WERI-Rb-1 (cell line): ENCODE data around the gene OR2J2.
"Not testable (repeated sequence)": the region's sequence is repeated elsewhere in the genome, so short reads cannot be mapped to it uniquely, and the experiment has no call there.

Source experiments
- DNase-seq: peaks from one replicate; pipeline ENCODE4 v3.0.0-alpha.2; 2020
- H3K27ac ChIP-seq: fragments of 250-450 bp; sonication (Bioruptor Pico); 2 replicates; pipeline ENCODE4 v1.5.1; 2020; ENCODE audit warnings: mild to moderate bottlenecking, moderate library complexity
- H3K27me3 ChIP-seq: fragments of 250-450 bp; sonication (Bioruptor Pico); 2 replicates; pipeline ENCODE4 v1.5.1; 2021; ENCODE audit warnings: mild to moderate bottlenecking, low read depth, moderate library complexity; ENCODE audit not compliant: insufficient read depth, severe bottlenecking
- H3K36me3 ChIP-seq: fragments of 250-450 bp; sonication (Bioruptor Pico); 2 replicates; pipeline ENCODE4 v1.5.1; 2020; ENCODE audit warnings: mild to moderate bottlenecking, moderate library complexity
- H3K4me3 ChIP-seq: 2 replicates; pipeline ENCODE4 v1.5.1; 2011; ENCODE audit warnings: low read depth, mild to moderate bottlenecking, control low read depth, low read length
- H3K9me3 ChIP-seq: fragments of 250-450 bp; sonication (Bioruptor Pico); 2 replicates; pipeline ENCODE4 v1.5.1; 2021; ENCODE audit warnings: mild to moderate bottlenecking, moderate library complexity; ENCODE audit not compliant: severe bottlenecking
- TF ChIP-seq, protein P1 (sequence below): IDR thresholded peaks from 2 replicates; pipeline ENCODE4 v1.5.1; 2011; ENCODE audit warnings: low read depth, mild to moderate bottlenecking, control low read depth, inconsistent platforms, low read length

The OR2J2 gene

DNA sequence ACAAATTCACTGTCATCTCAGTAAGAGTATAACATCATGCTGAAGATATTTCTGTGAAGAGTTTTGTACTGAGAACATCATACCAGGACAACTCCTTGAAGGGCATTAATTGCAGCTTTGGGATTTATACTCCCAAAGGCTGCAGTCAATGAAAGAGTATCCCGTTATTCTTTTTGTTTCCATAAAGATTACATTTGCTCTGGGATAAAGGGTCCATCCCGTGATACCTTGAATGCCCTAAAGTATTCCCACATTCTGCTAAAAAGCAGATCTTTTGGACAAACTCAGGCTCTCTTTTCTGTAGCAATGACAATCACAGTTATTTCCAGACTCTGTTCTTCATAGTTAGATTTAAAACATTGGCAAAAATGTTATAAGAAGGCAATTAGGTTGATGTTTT is at the start of gene OR2J2:
OR2J2 (plus strand) TSS at position 301 of the 400 bp plus-strand sequence. CDS start 2,729 bp downstream, outside the sequence.
- H3K9me3 ChIP-seq, H3K36me3 ChIP-seq, H3K27ac ChIP-seq, H3K4me3 ChIP-seq, DNase-seq: not testable (repeated sequence)
- peaks cover 86% of the 10 kb centered on the region for H3K27me3 ChIP-seq

GRCh38 chr6:29129326-29130012 is 41.2 kb upstream of the OR2J2 start:
- TF ChIP-seq, protein P1, sequence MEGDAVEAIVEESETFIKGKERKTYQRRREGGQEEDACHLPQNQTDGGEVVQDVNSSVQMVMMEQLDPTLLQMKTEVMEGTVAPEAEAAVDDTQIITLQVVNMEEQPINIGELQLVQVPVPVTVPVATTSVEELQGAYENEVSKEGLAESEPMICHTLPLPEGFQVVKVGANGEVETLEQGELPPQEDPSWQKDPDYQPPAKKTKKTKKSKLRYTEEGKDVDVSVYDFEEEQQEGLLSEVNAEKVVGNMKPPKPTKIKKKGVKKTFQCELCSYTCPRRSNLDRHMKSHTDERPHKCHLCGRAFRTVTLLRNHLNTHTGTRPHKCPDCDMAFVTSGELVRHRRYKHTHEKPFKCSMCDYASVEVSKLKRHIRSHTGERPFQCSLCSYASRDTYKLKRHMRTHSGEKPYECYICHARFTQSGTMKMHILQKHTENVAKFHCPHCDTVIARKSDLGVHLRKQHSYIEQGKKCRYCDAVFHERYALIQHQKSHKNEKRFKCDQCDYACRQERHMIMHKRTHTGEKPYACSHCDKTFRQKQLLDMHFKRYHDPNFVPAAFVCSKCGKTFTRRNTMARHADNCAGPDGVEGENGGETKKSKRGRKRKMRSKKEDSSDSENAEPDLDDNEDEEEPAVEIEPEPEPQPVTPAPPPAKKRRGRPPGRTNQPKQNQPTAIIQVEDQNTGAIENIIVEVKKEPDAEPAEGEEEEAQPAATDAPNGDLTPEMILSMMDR, result no peak
- Histone ChIP-seq H3K36me3 (no peaks in the 10 kb centered on the region), H3K27ac (no peak overlapping the region), H3K9me3 (no peaks in the 10 kb centered on the region), H3K27me3 (peaks cover 85% of the 10 kb centered on the region), H3K4me3 (no peak overlapping the region)
- no peak for DNase-seq

GRCh38 chr6:29130644-29131043 is 40.1 kb upstream of the OR2J2 start:
- Histone ChIP-seq H3K27me3 (peaks cover 83% of the 10 kb centered on the region), H3K36me3 (no peaks in the 10 kb centered on the region), H3K9me3 (no peaks in the 10 kb centered on the region), H3K4me3 (no peak overlapping the region), H3K27ac (no peak overlapping the region)
- TF ChIP-seq, protein P1, result no peak
- DNase-seq, result no peak

DNA sequence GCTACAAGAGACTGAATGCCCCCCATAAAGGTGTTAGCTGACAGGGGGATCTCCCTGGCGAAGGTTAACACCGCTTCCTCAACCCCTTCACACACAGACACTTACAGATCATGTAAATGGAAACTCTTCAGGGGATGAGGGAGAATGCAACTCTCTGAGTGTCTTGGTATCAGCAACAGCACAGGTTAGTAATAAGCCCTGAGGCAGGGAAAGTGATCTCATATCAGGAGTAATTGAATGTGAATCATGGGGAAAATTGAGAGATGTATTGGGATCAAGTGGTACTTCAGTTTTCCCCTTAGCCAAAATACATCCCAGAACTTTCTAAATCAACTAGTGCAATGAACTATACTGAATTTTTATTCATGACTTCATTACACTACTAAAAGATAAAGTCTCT is 39.0 kb upstream of the OR2J2 start:
- Histone ChIP-seq H3K9me3 (no peaks in the 10 kb centered on the region), H3K36me3 (no peaks in the 10 kb centered on the region), H3K27ac (no peak overlapping the region), H3K4me3 (no peak overlapping the region), H3K27me3 (peaks cover 83% of the 10 kb centered on the region)
- DNase-seq, result no peak
- TF ChIP-seq, protein P1, result no peak

DNA sequence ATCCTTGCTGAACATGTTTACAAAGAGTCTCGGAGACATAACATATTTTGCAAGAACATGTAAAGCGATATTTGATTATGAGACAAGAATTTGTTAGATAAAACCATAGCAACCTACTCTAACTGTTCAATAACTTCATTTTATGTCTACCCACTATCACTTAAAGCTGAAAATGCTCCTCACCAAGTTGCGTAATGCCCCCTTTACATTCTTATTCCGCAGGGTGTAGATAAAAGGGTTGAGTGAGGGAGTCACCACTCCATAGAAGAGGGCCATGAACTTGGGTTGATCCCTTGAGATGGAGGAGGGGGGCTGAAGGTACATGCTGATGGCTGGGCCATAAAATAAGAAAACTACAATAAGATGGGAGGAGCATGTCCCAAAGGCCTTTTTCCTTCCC is 33.0 kb upstream of the OR2J2 start:
- H3K27me3 ChIP-seq, result peaks cover 67% of the 10 kb centered on the region
- TF ChIP-seq, protein P1, result no peak
- H3K4me3 ChIP-seq, result no peak overlapping the region
- no peak for DNase-seq
- no peak overlapping the region for H3K27ac ChIP-seq
- H3K9me3 ChIP-seq, result no peaks in the 10 kb centered on the region
- H3K36me3 ChIP-seq, result no peaks in the 10 kb centered on the region

DNA sequence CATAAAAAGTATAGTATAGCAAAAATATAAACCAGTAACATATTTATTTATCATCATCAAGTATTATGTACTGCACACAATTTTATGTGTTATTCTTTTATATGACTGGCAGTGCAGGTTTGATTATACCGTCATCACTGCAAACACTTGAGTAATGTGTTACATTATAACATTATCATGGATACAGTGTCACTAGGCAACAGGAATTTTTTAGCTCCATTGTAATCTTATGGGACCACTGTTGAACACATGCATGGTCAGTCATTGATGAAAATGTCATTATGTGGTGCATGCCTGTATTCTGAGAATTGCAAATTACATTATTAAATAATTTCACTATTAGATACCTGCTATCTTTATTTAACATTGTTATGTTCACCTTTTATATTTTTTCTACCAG is 29.1 kb upstream of the OR2J2 start:
- H3K27ac ChIP-seq, result no peak overlapping the region
- TF ChIP-seq, protein P1, result no peak
- no peak for DNase-seq
- H3K27me3 ChIP-seq, result peaks cover 53% of the 10 kb centered on the region
- H3K9me3 ChIP-seq, result no peaks in the 10 kb centered on the region
- no peak overlapping the region for H3K4me3 ChIP-seq
- no peaks in the 10 kb centered on the region for H3K36me3 ChIP-seq
